ENCODE results near the gene ADGRL3. TPM values are rescaled to one million over a fixed set of nuclear protein-coding genes. Genes with fewer than 3 reads are reported as not detected.

Gene ADGRL3
- total RNA-seq, 2 experiments from 2014 or later: not detected

DNA sequence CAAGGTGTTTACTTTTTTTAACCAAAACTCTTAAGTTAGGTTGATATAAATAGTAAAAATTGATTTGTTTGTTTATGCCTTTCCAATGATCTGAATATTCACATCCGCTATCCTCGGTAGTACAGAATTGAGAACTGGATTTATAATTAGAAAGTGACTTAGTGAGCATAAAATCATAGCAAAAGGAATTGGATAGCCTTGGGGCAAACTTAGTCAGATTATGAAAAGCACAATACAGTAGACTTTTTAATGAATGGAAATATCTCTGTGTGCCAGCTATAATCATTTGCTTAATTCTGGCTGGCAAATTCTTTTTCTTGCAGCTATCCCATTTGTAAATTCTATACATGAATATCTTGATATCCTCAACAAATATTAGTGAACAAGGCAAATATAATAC, 713.5 kb downstream of the ADGRL3 start:
- DNase-seq: no peak
- Mint-ChIP-seq H3K4me1 (no peaks in the 10 kb centered on the region), H3K27me3 (no peaks in the 10 kb centered on the region), H3K9me3 (peaks cover 5% of the 10 kb centered on the region), H3K36me3 (no peaks in the 10 kb centered on the region), H3K4me3 (no peak overlapping the region), H3K27ac (no peak overlapping the region)
- POLR2A ChIA-PET: no interaction called here
- no peak for ATAC-seq (ENCODE audit: low read depth)

- ATAC-seq (ENCODE audit: low read depth) (no peak), DNase-seq (no peak)
- POLR2A ChIA-PET: no interaction called here
- Mint-ChIP-seq H3K9me3 (peaks cover 5% of the 10 kb centered on the region), H3K36me3 (no peaks in the 10 kb centered on the region), H3K4me3 (no peak overlapping the region), H3K27me3 (no peaks in the 10 kb centered on the region), H3K27ac (no peak overlapping the region), H3K4me1 (no peaks in the 10 kb centered on the region)
Measured at GRCh38 chr4:61915501-61915900, 715.4 kb downstream of the ADGRL3 start.

DNA sequence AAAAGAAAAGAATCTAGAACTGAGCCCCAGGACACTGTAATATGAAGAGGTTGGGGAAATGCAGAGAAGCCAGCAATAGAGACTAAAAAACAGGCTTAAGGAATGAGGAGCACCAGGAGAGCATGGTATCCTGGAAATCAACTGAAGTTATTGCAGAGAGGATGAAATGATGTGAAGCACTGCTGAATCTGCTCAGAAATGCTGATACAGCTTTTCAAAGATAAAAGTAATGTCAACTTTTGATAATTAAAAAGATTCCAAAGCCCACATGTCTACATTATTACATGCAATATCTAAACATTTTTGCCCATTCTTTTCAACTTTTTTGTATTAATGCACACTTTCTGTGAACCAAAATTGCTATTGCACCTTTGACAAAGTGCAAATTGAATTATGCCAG, 718.4 kb downstream of the ADGRL3 start:
- no peaks in the 10 kb centered on the region for H3K27me3 Mint-ChIP-seq
- ATAC-seq (ENCODE audit: low read depth) (no peak), DNase-seq (no peak)
- no peak overlapping the region for H3K27ac Mint-ChIP-seq
- H3K9me3 Mint-ChIP-seq: peaks cover 5% of the 10 kb centered on the region
- POLR2A ChIA-PET: no interaction called here
- no peak overlapping the region for H3K4me3 Mint-ChIP-seq
- no peaks in the 10 kb centered on the region for H3K36me3 Mint-ChIP-seq
- H3K4me1 Mint-ChIP-seq: no peaks in the 10 kb centered on the region

GRCh38 chr4:61918987-61919386, 718.9 kb downstream of the ADGRL3 start:
- Mint-ChIP-seq H3K27ac (no peak overlapping the region), H3K36me3 (no peaks in the 10 kb centered on the region), H3K4me1 (no peaks in the 10 kb centered on the region), H3K4me3 (no peak overlapping the region), H3K27me3 (no peaks in the 10 kb centered on the region), H3K9me3 (peaks cover 5% of the 10 kb centered on the region)
- ATAC-seq (ENCODE audit: low read depth) (no peak), DNase-seq (no peak)
- POLR2A ChIA-PET: no interaction called here

DNA sequence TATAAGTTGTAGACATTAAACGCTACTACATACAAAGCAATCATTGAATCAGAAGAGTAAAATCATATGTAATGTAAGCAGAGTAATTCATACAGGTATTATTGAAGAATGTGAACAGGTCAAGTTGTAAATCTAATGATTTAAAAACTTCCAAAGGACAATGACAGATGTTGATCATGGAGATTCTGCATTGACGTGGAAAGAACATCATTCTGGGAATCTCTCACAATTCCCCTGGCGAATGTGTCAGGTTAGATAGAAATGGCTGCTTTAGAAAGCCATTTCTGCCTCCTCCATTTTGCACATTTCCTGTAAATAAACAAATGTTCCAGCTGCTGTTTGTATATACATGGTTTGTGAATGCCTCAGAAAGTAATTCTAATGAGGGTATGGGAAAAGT, 719.4 kb downstream of the ADGRL3 start:
- Mint-ChIP-seq H3K9me3 (peaks cover 5% of the 10 kb centered on the region), H3K4me3 (no peak overlapping the region), H3K4me1 (no peaks in the 10 kb centered on the region), H3K36me3 (no peaks in the 10 kb centered on the region), H3K27me3 (no peaks in the 10 kb centered on the region), H3K27ac (no peak overlapping the region)
- DNase-seq: no peak
- no peak for ATAC-seq (ENCODE audit: low read depth)
- POLR2A ChIA-PET: no interaction called here

- Mint-ChIP-seq H3K9me3 (peaks cover 5% of the 10 kb centered on the region), H3K4me3 (no peak overlapping the region), H3K4me1 (no peaks in the 10 kb centered on the region), H3K27ac (no peak overlapping the region), H3K27me3 (no peaks in the 10 kb centered on the region), H3K36me3 (no peaks in the 10 kb centered on the region)
- ATAC-seq (ENCODE audit: low read depth) (no peak), DNase-seq (no peak)
- POLR2A ChIA-PET: no interaction called here
Measured at GRCh38 chr4:61921920-61922319, 721.8 kb downstream of the ADGRL3 start.

- H3K4me1 Mint-ChIP-seq: no peaks in the 10 kb centered on the region
- ATAC-seq (ENCODE audit: low read depth) (no peak), DNase-seq (no peak)
- H3K9me3 Mint-ChIP-seq: peaks cover 3% of the 10 kb centered on the region
- no peaks in the 10 kb centered on the region for H3K36me3 Mint-ChIP-seq
- POLR2A ChIA-PET: no interaction called here
- no peak overlapping the region for H3K4me3 Mint-ChIP-seq
- H3K27ac Mint-ChIP-seq: no peak overlapping the region
- no peaks in the 10 kb centered on the region for H3K27me3 Mint-ChIP-seq
Measured at GRCh38 chr4:61922766-61923165, 722.6 kb downstream of the ADGRL3 start.

GRCh38 chr4:61923179-61923578, 723.1 kb downstream of the ADGRL3 start:
- Mint-ChIP-seq H3K36me3 (no peaks in the 10 kb centered on the region), H3K27me3 (no peaks in the 10 kb centered on the region), H3K4me3 (no peak overlapping the region), H3K27ac (no peak overlapping the region), H3K9me3 (no peaks in the 10 kb centered on the region), H3K4me1 (no peaks in the 10 kb centered on the region)
- ATAC-seq (ENCODE audit: low read depth) (no peak), DNase-seq (no peak)
- POLR2A ChIA-PET: no interaction called here

DNA sequence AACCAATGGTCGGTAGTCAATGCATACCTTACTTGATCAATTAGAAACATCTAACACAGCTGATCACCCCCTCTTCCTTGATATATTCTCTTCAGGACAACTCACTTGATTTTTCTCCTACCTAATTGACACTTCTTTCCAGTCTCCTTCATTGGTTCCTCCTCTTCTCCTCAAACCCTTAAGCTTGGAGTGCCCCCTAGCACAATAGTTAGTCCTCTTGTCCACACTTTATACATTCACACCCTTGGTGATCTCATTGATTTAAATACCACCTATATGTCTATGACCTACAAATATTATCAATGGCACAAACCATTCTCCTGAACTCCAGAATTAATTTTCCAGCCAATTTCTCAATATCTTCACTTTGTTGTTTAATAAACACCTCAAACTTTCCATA, 724.0 kb downstream of the ADGRL3 start:
- no peak for ATAC-seq (ENCODE audit: low read depth)
- no peaks in the 10 kb centered on the region for H3K4me1 Mint-ChIP-seq
- H3K36me3 Mint-ChIP-seq: no peaks in the 10 kb centered on the region
- no peaks in the 10 kb centered on the region for H3K27me3 Mint-ChIP-seq
- POLR2A ChIA-PET: no interaction called here
- DNase-seq: no peak
- no peak overlapping the region for H3K4me3 Mint-ChIP-seq
- no peaks in the 10 kb centered on the region for H3K9me3 Mint-ChIP-seq
- H3K27ac Mint-ChIP-seq: no peak overlapping the region

DNA sequence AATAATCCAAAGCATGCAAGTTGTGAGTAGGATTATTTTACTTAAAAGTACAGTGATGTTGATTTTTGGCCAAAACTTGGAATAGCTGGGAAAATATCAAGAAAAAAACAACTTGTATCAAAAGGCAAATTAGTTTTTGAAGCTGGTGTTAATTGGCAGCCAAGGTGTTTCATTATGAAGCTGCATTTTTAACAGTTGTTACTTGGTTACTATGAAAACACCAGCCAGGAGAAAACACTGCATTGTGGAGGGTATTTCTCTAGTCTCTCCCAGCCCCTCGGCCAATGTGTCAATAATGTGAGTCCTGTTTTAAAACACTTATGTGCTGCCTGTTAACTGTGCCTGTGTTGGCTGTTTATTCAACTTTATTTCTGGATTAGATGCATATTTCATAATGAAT, 733.4 kb downstream of the ADGRL3 start:
- no peaks in the 10 kb centered on the region for H3K27me3 Mint-ChIP-seq
- H3K9me3 Mint-ChIP-seq: no peaks in the 10 kb centered on the region
- H3K27ac Mint-ChIP-seq: no peak overlapping the region
- DNase-seq (no peak), ATAC-seq (ENCODE audit: low read depth) (no peak)
- POLR2A ChIA-PET: no interaction called here
- H3K4me1 Mint-ChIP-seq: no peaks in the 10 kb centered on the region
- H3K4me3 Mint-ChIP-seq: no peak overlapping the region
- H3K36me3 Mint-ChIP-seq: no peaks in the 10 kb centered on the region

DNA sequence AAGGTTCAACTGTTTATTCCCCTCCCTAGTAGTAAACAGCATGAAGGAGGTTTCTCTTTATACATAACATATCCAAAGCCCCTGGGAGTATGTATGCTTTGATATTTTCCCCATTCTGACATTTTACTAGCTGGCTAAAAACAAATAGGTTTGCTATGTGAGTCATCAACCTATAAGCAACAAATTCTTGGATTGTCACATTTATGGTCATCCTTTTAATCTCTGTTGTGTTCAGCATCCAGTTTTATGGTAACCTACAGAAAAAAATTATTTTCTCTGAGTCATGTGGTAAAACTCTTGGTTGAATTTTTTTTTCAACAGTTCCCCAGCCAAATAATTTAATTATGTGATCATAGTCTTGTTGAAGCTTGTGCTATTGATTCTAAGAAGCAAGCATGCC, 734.1 kb downstream of the ADGRL3 start:
- ATAC-seq (ENCODE audit: low read depth) (no peak), DNase-seq (no peak)
- Mint-ChIP-seq H3K36me3 (no peaks in the 10 kb centered on the region), H3K27me3 (no peaks in the 10 kb centered on the region), H3K9me3 (no peaks in the 10 kb centered on the region), H3K4me1 (no peaks in the 10 kb centered on the region), H3K27ac (no peak overlapping the region), H3K4me3 (no peak overlapping the region)
- POLR2A ChIA-PET: no interaction called here

GRCh38 chr4:61938250-61938846, 738.2 kb downstream of the ADGRL3 start:
- ATAC-seq (ENCODE audit: low read depth) (no peak), DNase-seq (no peak)
- no peaks in the 10 kb centered on the region for H3K9me3 Mint-ChIP-seq
- H3K27ac Mint-ChIP-seq: no peak overlapping the region
- H3K36me3 Mint-ChIP-seq: no peaks in the 10 kb centered on the region
- H3K27me3 Mint-ChIP-seq: no peaks in the 10 kb centered on the region
- POLR2A ChIA-PET: no interaction called here
- H3K4me3 Mint-ChIP-seq: no peak overlapping the region
- H3K4me1 Mint-ChIP-seq: no peaks in the 10 kb centered on the region

DNA sequence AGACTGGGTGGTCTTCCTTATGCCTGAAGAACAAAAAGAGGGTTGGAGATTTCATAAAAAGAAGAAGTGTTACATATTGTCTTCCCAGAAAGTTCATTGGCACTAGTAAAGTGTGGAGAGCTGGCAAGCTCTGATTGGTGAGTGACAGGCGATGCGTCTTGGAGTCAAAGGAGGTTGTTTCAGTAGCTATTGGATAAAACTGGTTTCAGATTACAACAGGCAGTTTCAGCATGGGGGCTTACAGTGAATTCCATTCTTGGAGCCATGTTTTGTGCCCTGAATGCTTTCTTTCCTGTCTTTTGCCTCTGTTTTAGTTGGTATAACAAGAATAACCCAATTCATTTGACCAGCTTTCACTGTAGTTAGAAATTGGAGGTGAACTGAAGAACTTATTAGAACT, 750.5 kb downstream of the ADGRL3 start:
- Mint-ChIP-seq H3K27ac (no peak overlapping the region), H3K4me1 (no peaks in the 10 kb centered on the region), H3K27me3 (no peaks in the 10 kb centered on the region), H3K4me3 (no peak overlapping the region), H3K36me3 (no peaks in the 10 kb centered on the region), H3K9me3 (peaks cover 5% of the 10 kb centered on the region)
- no peak for DNase-seq
- POLR2A ChIA-PET: no interaction called here
- ATAC-seq (ENCODE audit: low read depth): no peak

- Mint-ChIP-seq H3K27ac (no peak overlapping the region), H3K27me3 (no peaks in the 10 kb centered on the region), H3K4me3 (no peak overlapping the region), H3K9me3 (peaks cover 5% of the 10 kb centered on the region), H3K36me3 (no peaks in the 10 kb centered on the region), H3K4me1 (no peaks in the 10 kb centered on the region)
- POLR2A ChIA-PET: no interaction called here
- DNase-seq (no peak), ATAC-seq (ENCODE audit: low read depth) (no peak)
Measured at GRCh38 chr4:61953386-61953785, 753.3 kb downstream of the ADGRL3 start.

DNA sequence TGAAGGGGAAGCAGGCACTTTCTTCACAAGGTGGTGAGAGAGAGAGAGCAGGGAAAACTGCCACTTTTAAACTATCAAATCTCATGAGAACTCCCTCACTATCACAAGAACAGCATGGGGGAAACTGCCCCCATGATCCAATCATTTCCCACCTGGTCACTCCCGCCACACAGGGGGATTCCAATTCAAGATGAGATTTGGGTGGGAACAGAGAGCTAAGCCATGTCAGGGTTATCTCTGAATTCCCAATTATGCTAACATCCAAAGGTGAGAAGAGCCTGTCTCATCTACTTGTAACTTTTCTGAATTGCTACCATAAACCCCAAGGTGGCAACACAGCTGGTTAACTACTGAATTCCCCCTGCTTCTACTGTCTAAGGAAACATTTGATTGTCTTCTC, 758.5 kb downstream of the ADGRL3 start:
- Mint-ChIP-seq H3K9me3 (peaks cover 8% of the 10 kb centered on the region), H3K4me1 (no peaks in the 10 kb centered on the region), H3K4me3 (no peak overlapping the region), H3K27ac (no peak overlapping the region), H3K36me3 (no peaks in the 10 kb centered on the region), H3K27me3 (no peaks in the 10 kb centered on the region)
- POLR2A ChIA-PET: no interaction called here
- ATAC-seq (ENCODE audit: low read depth) (no peak), DNase-seq (no peak)

Measured in activated naive CD8-positive, alpha-beta T cell treated with anti-CD3 and anti-CD28 coated beads, Interleukin-2, amount 10 ng/mL, durations not matched to agents 7 days and 5 days (primary cell).